K562 (cell line): ENCODE data around the gene LMLN. TPM values are rescaled to one million over a fixed set of nuclear protein-coding genes. Genes with fewer than 3 reads are reported as not detected.

Source experiments
- CBX1 ChIP-seq: sonication (generic); IDR thresholded peaks from 2 replicates; pipeline ENCODE4 v1.6.1; 2016; ENCODE audit warnings: antibody characterized with exemption, low read depth, mild to moderate bottlenecking
- ELF2 ChIP-seq: fragments of 250-450 bp; sonication (Bioruptor Pico); IDR thresholded peaks from 2 replicates; pipeline ENCODE4 v1.5.0; 2021; ENCODE audit warnings: mild to moderate bottlenecking
- FIP1L1 ChIP-seq: fragments of 200-400 bp; formaldehyde crosslinking; IDR thresholded peaks from 2 replicates; pipeline ENCODE4 v1.6.1; 2018; ENCODE audit warnings: mild to moderate bottlenecking, low read depth, low read length; ENCODE audit not compliant: poor library complexity, severe bottlenecking
- FOS ChIP-seq: IDR thresholded peaks from 3 replicates; pipeline ENCODE4 v1.6.1; 2011; ENCODE audit not compliant: insufficient read length; ENCODE audit errors: extremely low read depth
- FOXO4 ChIP-seq: fragments of 450-650 bp; formaldehyde crosslinking; IDR thresholded peaks from 2 replicates; pipeline ENCODE4 v1.4.0; 2020; ENCODE audit warnings: mild to moderate bottlenecking, moderate library complexity
- GATA2 ChIP-seq: sonication (generic); formaldehyde crosslinking; IDR thresholded peaks from 2 replicates; pipeline ENCODE4 v1.4.0; 2020; ENCODE audit warnings: mild to moderate bottlenecking, missing genetic modification reagents
- GMEB1 ChIP-seq: fragments of 250-450 bp; sonication (Bioruptor Pico); IDR thresholded peaks from 2 replicates; pipeline ENCODE4 v1.4.0; 2020; ENCODE audit warnings: mild to moderate bottlenecking
- GTF2B ChIP-seq: IDR thresholded peaks from 2 replicates; pipeline ENCODE4 v1.6.1; 2011; ENCODE audit not compliant: insufficient read length; ENCODE audit errors: extremely low read depth
- HBP1 ChIP-seq: fragments of 450-650 bp; formaldehyde crosslinking; IDR thresholded peaks from 2 replicates; pipeline ENCODE4 v1.4.0; 2022; ENCODE audit warnings: missing genetic modification characterization
- HDAC2 ChIP-seq: fragments of 450-650 bp; IDR thresholded peaks from 2 replicates; pipeline ENCODE4 v1.6.1; 2016; ENCODE audit warnings: mild to moderate bottlenecking
- HLTF ChIP-seq: fragments of 450-650 bp; IDR thresholded peaks from 2 replicates; pipeline ENCODE4 v1.6.1; 2016
- JUND ChIP-seq, 2 experiments: IDR thresholded peaks; 2 replicates in 1 of 2; 3 replicates in 1 of 2; pipeline ENCODE4 v1.6.1; 2011; ENCODE audit warnings: borderline replicate concordance in 2 of 2, low read depth in 2 of 2, low read length in 2 of 2, improper control_type of control experiment in 1 of 2, missing biosample characterization in 1 of 2, missing genetic modification characterization in 1 of 2, missing genetic modification reagents in 1 of 2
- NCOR1 ChIP-seq: fragments of 450-650 bp; IDR thresholded peaks from 2 replicates; pipeline ENCODE4 v1.6.1; 2016; ENCODE audit warnings: mild to moderate bottlenecking, moderate library complexity
- NR1H2 ChIP-seq: sonication (generic); formaldehyde crosslinking; IDR thresholded peaks from 2 replicates; pipeline ENCODE4 v1.4.0; 2020; ENCODE audit warnings: mild to moderate bottlenecking, missing genetic modification reagents
- SRSF9 ChIP-seq: fragments of 200-400 bp; formaldehyde crosslinking; IDR thresholded peaks from 2 replicates; pipeline ENCODE4 v1.6.1; 2017; ENCODE audit warnings: low read depth, low read length, borderline replicate concordance
- TEAD1 ChIP-seq, 2 experiments: fragments of 450-650 bp in 1 of 2; sonication (generic) in 1 of 2; formaldehyde crosslinking; IDR thresholded peaks; 2 replicates each; pipeline versions ENCODE4 v1.4.0 to v1.8.0; 2020 to 2022; ENCODE audit warnings: mild to moderate bottlenecking in 2 of 2, missing genetic modification reagents in 1 of 2
- ZBTB49 ChIP-seq: sonication (generic); formaldehyde crosslinking; IDR thresholded peaks from 2 replicates; pipeline ENCODE4 v1.8.0; 2022; ENCODE audit warnings: missing genetic modification reagents, mild to moderate bottlenecking, borderline replicate concordance
- ZNF124 ChIP-seq: sonication (generic); formaldehyde crosslinking; IDR thresholded peaks from 2 replicates; pipeline ENCODE4 v1.8.1; 2022; ENCODE audit warnings: missing genetic modification reagents
- ZNF217 ChIP-seq: sonication (generic); formaldehyde crosslinking; IDR thresholded peaks from 2 replicates; pipeline ENCODE4 v1.8.0; 2022; ENCODE audit warnings: mild to moderate bottlenecking, missing genetic modification reagents
- ZNF778 ChIP-seq: fragments of 450-650 bp; formaldehyde crosslinking; IDR thresholded peaks from 2 replicates; pipeline ENCODE4 v1.4.0; 2020; ENCODE audit warnings: mild to moderate bottlenecking, moderate library complexity
- polyA plus RNA-seq, 8 experiments: library from polyadenylated mRNA; depleted of rRNA in 4 of 8; stranded (reverse) in 5 of 8; unstranded in 3 of 8; fragments of >200 nt; fragmentation: Nextera tagmentation in 2 of 8; fragmentation: Illumina TruSeq in 1 of 8; extraction: Ambion mirVana in 2 of 8; extraction: Trizol in 1 of 8; gene quantifications; 2 replicates each; pipeline versions ENCODE4 v1.2.1 to v1.2.3, GENCODE V29; 2011 to 2014; ENCODE audit warnings: inconsistent platforms in 1 of 8, missing spikeins in 1 of 8
- total RNA-seq, 7 experiments: library from RNA; depleted of rRNA in 6 of 7; stranded (reverse); fragments of >200 nt in 6 of 7; fragmentation: Illumina TruSeq in 2 of 7; extraction: Trizol in 2 of 7; gene quantifications; 2 replicates each; pipeline versions ENCODE4 v1.2.1 to v1.2.3, GENCODE V29; 2011 to 2021; ENCODE audit warnings: low replicate concordance in 1 of 7

Gene LMLN
- total and polyA plus RNA-seq, 9 of the 15 experiments (the other 6 are each of a cell fraction or from before 2014, with no cell fraction given): 2.2 to 15.9 (median 6.9) TPM

GRCh38 chr3:197959891-197960693 lies at the start of gene LMLN (continued):
- peak; percentile 20; the same call in 1 of the 2 replicates for TF ChIP-seq CBX1
- TF ChIP-seq JUND (IDR thresholded peaks at IDR 0.05; ENCODE audit: borderline replicate concordance, low read depth, low read length): peak; percentile 34; the same call in 1 of the 2 replicates
- peak; percentile 10; the same call in 2 of the 3 replicates for TF ChIP-seq JUND (tag; IDR thresholded peaks at IDR 0.05; ENCODE audit: borderline replicate concordance, low read depth, low read length)
- TF ChIP-seq HBP1 (CRISPR knock-in tag): no peak
- no peak for TF ChIP-seq GTF2B
- TF ChIP-seq HDAC2: peak; percentile 59; the same call in 1 of the 2 replicates
- TF ChIP-seq GATA2 (CRISPR knock-in tag): no peak
- no peak for TF ChIP-seq ZNF217 (CRISPR knock-in tag)
- no peak; the same call in 1 of the 2 replicates for TF ChIP-seq NCOR1
- TF ChIP-seq ZNF124 (CRISPR knock-in tag): no peak
- no peak for TF ChIP-seq ZBTB49
- no peak for TF ChIP-seq FOXO4
- peak; percentile 92 for TF ChIP-seq GMEB1 (CRISPR knock-in tag)
- TF ChIP-seq SRSF9: no peak
- TF ChIP-seq FOS: peak; percentile 74
- no peak for TF ChIP-seq ZNF778 (CRISPR knock-in tag)
- TF ChIP-seq TEAD1 (CRISPR knock-in tag; IDR thresholded peaks at IDR 0.05): peak in 1 of 2 experiments; percentile 79; a peak in 2 of 4 replicates
- 0 out of 2 replicates have a peak, but pooled peaks have one; percentile 52 for TF ChIP-seq HLTF
- peak; percentile 65 for TF ChIP-seq FIP1L1
- no peak for TF ChIP-seq ELF2 (CRISPR knock-in tag)
- TF ChIP-seq NR1H2: peak; percentile 83; the same call in 1 of the 2 replicates
